ENCODE data around the gene KIRREL1. TPM values are rescaled to one million over a fixed set of nuclear protein-coding genes. Genes with fewer than 3 reads are reported as not detected.

The KIRREL1 gene
- total RNA-seq, 4 donors from 2014 or later, result 8.8 to 19.6 (median 14.5) TPM

GRCh38 chr1:158098256-158098655 is 104.8 kb downstream of the KIRREL1 start:
- no peak overlapping the region for H3K4me3 ChIP-seq (ENCODE audit: low read depth, poor library complexity, severe bottlenecking)
- WGBS, 2 donors, result 64 to 70% methylated on average over 5 of the region's 5 CpGs
- no peak for DNase-seq (ENCODE audit: low spot score in 2 of 2)
- intact Hi-C loops (cut with DNase I; ENCODE audit: low total_unique reads), result no loop called here
- TF ChIP-seq, protein P1, sequence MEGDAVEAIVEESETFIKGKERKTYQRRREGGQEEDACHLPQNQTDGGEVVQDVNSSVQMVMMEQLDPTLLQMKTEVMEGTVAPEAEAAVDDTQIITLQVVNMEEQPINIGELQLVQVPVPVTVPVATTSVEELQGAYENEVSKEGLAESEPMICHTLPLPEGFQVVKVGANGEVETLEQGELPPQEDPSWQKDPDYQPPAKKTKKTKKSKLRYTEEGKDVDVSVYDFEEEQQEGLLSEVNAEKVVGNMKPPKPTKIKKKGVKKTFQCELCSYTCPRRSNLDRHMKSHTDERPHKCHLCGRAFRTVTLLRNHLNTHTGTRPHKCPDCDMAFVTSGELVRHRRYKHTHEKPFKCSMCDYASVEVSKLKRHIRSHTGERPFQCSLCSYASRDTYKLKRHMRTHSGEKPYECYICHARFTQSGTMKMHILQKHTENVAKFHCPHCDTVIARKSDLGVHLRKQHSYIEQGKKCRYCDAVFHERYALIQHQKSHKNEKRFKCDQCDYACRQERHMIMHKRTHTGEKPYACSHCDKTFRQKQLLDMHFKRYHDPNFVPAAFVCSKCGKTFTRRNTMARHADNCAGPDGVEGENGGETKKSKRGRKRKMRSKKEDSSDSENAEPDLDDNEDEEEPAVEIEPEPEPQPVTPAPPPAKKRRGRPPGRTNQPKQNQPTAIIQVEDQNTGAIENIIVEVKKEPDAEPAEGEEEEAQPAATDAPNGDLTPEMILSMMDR (IDR thresholded peaks at IDR 0.05), result no peak
- TF ChIP-seq POLR2A (IDR thresholded peaks at IDR 0.05), result no peak

DNA sequence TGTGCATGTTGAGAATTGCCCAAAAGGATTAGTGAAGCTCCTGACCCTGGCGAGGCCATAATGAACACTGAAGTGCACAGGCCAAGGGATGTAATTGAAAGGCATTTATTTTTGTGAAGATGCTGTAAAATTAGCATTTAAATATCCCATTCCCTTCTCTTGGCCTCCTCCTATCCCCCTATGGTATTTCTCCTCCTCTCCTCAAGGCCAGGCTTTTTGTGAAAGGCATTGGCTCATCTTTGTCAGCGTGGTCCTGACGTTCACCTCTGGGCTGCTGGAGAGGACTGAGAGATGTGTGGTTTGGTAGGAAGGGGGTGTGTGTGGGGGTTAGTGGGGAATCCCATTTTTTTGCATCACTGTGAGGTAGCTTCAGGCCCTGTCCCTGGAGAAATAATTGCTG is 105.7 kb downstream of the KIRREL1 start:
- no peak overlapping the region for H3K4me3 ChIP-seq (ENCODE audit: low read depth, poor library complexity, severe bottlenecking)
- TF ChIP-seq, protein P1 (IDR thresholded peaks at IDR 0.05), result no peak
- no peak for TF ChIP-seq POLR2A (IDR thresholded peaks at IDR 0.05)
- WGBS, 2 donors, result 76 to 86% methylated on average over 3 of the region's 3 CpGs
- intact Hi-C loops (cut with DNase I; ENCODE audit: low total_unique reads), result no loop called here
- no peak for DNase-seq (ENCODE audit: low spot score in 2 of 2)

DNA sequence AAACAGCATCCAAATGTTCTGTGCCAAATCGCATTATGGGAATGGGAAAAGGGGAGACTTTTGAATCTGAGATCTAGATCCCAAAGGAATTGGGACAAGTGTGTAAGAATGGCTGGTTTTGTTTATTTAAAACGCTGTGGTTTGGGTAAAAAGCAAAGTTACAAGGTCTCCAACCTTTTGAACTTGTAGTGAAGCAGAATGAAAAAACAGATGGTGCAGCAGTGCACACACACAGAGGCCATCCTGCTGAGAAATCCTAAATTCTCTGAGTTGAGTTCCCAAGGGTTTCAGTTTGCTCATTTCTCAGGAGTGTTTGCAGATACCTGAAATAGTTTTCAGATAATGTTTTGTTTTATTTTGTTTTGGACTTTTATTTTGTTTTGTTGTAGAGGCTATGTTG is 107.1 kb downstream of the KIRREL1 start:
- TF ChIP-seq POLR2A (IDR thresholded peaks at IDR 0.05), result no peak
- TF ChIP-seq, protein P1 (IDR thresholded peaks at IDR 0.05), result no peak
- 52 to 57% methylated on average over 2 of the region's 2 CpGs for WGBS, 2 donors
- no peak overlapping the region for H3K4me3 ChIP-seq (ENCODE audit: low read depth, poor library complexity, severe bottlenecking)
- no peak for DNase-seq (ENCODE audit: low spot score in 2 of 2)
- intact Hi-C loops (cut with DNase I; ENCODE audit: low total_unique reads), result no loop called here

DNA sequence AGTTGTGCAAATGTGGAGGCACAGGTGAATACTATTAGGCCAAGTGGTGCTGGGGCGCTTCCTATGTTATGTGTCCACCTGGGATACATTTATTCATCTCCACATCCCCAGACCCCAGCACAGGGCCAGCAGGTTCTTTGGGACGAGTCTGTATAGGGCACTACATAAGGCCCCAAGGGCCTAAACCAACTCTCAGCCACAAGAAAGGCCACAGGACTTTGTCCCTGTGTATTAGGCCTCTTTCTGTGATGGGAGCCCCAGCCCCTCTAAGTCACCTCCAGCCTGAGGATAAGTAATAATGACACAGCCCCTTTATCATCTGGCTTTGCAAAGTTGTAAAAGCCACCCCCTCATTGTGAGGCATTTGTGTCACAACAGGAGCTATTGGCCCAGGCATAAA is 108.0 kb downstream of the KIRREL1 start:
- TF ChIP-seq, protein P1 (IDR thresholded peaks at IDR 0.05), result no peak
- no peak for TF ChIP-seq POLR2A (IDR thresholded peaks at IDR 0.05)
- H3K4me3 ChIP-seq (ENCODE audit: low read depth, poor library complexity, severe bottlenecking), result no peak overlapping the region
- 82 to 89% methylated on average over 2 of the region's 2 CpGs for WGBS, 2 donors
- no peak for DNase-seq (ENCODE audit: low spot score in 2 of 2)
- intact Hi-C loops (cut with DNase I; ENCODE audit: low total_unique reads), result no loop called here

DNA sequence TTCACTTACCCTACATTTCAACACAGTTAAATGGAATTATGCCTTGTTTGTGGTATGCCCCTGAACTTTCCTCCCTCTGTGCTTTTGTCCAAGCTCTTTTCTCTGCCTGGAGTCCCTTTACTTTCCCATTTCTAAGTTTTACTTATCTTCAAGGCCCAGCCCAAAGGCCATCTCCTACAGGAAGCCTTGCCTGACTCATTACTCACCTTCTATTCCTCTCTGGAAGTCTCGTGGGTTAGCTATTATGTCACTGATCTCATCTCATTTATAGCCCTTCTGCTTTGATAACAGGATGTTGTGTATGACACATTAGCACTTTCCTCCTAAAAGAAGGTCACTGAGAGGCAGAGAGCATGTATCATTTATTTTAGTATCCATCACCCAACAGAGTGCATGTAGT is 108.5 kb downstream of the KIRREL1 start:
- WGBS, 2 donors, result 13 to 14% methylated on average over 1 of the region's 1 CpG
- TF ChIP-seq, protein P1 (IDR thresholded peaks at IDR 0.05), result no peak
- TF ChIP-seq POLR2A (IDR thresholded peaks at IDR 0.05), result no peak
- DNase-seq (ENCODE audit: low spot score in 2 of 2), result no peak
- intact Hi-C loops (cut with DNase I; ENCODE audit: low total_unique reads), result no loop called here
- no peak overlapping the region for H3K4me3 ChIP-seq (ENCODE audit: low read depth, poor library complexity, severe bottlenecking)

DNA sequence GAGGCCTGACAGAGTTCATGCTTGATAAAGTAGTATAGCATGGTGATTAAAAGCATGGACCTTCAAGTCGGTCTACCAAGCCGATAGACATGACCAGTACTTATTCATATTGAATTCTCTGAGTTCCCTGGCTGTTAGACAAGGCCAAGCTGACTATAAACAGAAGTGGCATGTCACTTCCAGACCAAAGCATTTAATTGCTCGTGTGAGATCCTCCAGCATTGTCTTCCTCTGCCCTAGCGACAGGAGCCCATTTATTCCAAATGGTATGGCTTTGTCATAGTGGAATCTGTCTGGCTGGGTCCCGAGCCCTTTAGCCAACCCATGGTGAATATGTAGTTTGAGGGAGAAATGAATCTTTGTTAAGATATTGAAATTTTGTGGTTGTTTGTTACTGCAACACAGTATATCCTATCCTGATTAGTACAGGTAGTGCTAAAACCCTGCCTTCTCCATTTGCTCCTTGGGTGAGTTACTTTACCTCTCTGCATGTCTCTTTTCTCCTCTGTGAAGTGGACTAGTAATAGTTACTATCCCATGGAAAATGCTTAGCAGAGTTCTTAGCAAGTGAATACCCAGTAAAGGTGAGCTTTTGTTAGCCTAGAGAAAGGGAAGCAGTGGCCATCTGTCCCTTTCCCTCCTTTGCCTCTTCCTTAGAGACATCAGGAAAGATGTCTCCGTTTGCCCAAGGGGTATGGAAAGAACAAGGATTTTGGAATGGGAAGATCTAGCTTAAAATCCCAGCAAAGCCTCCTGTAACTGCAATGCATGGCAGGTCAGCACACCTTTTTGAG is 109.6 kb downstream of the KIRREL1 start:
- TF ChIP-seq, protein P1 (IDR thresholded peaks at IDR 0.05), result no peak
- TF ChIP-seq POLR2A (IDR thresholded peaks at IDR 0.05), result no peak
- WGBS, 2 donors, result 65 to 74% methylated on average over 6 of the region's 6 CpGs

More for the DNA sequence above, 109.6 kb downstream of the KIRREL1 start:
- H3K4me3 ChIP-seq (ENCODE audit: low read depth, poor library complexity, severe bottlenecking), result no peak overlapping the region
- intact Hi-C loops (cut with DNase I; ENCODE audit: low total_unique reads), result no loop called here
- DNase-seq (ENCODE audit: low spot score in 2 of 2), result no peak

Measured in lower leg skin (tissue), 4 donors.